MCF 10A (cell line): ENCODE data around the gene PITPNM2. TPM values are rescaled to one million over a fixed set of nuclear protein-coding genes. Genes with fewer than 3 reads are reported as not detected.

Experiments
- BruUV-seq: library from RNA; stranded (reverse); fragments of 400-500 nt; replicated peaks from 2 replicates; lab custom pipeline; 2021; lab: Mats Ljungman, UMichigan
- CTCF ChIA-PET: fragments of 300-600 bp; sonication (Branson Sonifier 250); formaldehyde crosslinking; extraction: SDS; loops from one replicate; lab custom pipeline; 2021; ENCODE audit warnings: antibody characterized with exemption, inconsistent platforms; lab: Yijun Ruan, JAX
- POLR2A ChIA-PET: fragments of 300-600, 350-650 bp; sonication (Branson Sonifier 250); formaldehyde crosslinking; extraction: SDS; loops from one replicate; lab custom pipeline; 2020; ENCODE audit warnings: antibody characterized with exemption, inconsistent platforms; lab: Yijun Ruan, JAX
- DNase-seq: peaks from one replicate; pipeline ENCODE4 v3.0.0-alpha.2; 2018; ENCODE audit not compliant: unreplicated experiment
- H3K27ac Mint-ChIP-seq: one replicate; pipeline ENCODE4 v1.8.0; 2022; ENCODE audit warnings: mild to moderate bottlenecking, low read depth, mixed read lengths; ENCODE audit not compliant: unreplicated experiment
- H3K27me3 Mint-ChIP-seq: one replicate; pipeline ENCODE4 v1.8.0; 2022; ENCODE audit warnings: mixed read lengths; ENCODE audit not compliant: insufficient read depth, unreplicated experiment
- H3K36me3 Mint-ChIP-seq: one replicate; pipeline ENCODE4 v1.8.0; 2022; ENCODE audit warnings: mild to moderate bottlenecking, moderate library complexity, mixed read lengths; ENCODE audit not compliant: insufficient read depth, unreplicated experiment
- H3K4me1 Mint-ChIP-seq: one replicate; pipeline ENCODE4 v1.8.0; 2022; ENCODE audit warnings: mixed read lengths; ENCODE audit not compliant: insufficient read depth, unreplicated experiment
- H3K4me3 Mint-ChIP-seq: one replicate; pipeline ENCODE4 v1.8.0; 2022; ENCODE audit warnings: mild to moderate bottlenecking, moderate library complexity, mixed read lengths; ENCODE audit not compliant: unreplicated experiment
- H3K9me3 Mint-ChIP-seq: one replicate; pipeline ENCODE4 v1.8.0; 2022; ENCODE audit warnings: mixed read lengths; ENCODE audit not compliant: unreplicated experiment
- intact Hi-C: fragments of 100-400 bp; cut with micrococcal nuclease; formaldehyde crosslinking; loops from 2 replicates; pipeline ENCODE4 v1.14.1; 2022
- total RNA-seq: library from RNA; stranded (reverse); gene quantifications from 2 replicates; pipeline ENCODE4 v1.2.3, GENCODE V29; 2022
- TF ChIP-seq, protein P1 (sequence below): fragments of 200-600 bp; IDR thresholded peaks from one replicate; pipeline ENCODE4 v1.8.0; 2022; ENCODE audit warnings: antibody characterized with exemption, mild to moderate bottlenecking; ENCODE audit not compliant: unreplicated experiment

The PITPNM2 gene
- total RNA-seq, 1 experiment from 2014 or later, result 7.2 TPM

GRCh38 chr12:123142518-123142840 is 8.4 kb downstream of the PITPNM2 start:
- TF ChIP-seq, protein P1, sequence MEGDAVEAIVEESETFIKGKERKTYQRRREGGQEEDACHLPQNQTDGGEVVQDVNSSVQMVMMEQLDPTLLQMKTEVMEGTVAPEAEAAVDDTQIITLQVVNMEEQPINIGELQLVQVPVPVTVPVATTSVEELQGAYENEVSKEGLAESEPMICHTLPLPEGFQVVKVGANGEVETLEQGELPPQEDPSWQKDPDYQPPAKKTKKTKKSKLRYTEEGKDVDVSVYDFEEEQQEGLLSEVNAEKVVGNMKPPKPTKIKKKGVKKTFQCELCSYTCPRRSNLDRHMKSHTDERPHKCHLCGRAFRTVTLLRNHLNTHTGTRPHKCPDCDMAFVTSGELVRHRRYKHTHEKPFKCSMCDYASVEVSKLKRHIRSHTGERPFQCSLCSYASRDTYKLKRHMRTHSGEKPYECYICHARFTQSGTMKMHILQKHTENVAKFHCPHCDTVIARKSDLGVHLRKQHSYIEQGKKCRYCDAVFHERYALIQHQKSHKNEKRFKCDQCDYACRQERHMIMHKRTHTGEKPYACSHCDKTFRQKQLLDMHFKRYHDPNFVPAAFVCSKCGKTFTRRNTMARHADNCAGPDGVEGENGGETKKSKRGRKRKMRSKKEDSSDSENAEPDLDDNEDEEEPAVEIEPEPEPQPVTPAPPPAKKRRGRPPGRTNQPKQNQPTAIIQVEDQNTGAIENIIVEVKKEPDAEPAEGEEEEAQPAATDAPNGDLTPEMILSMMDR, result no peak
- Mint-ChIP-seq H3K27ac (no peak overlapping the region), H3K9me3 (no peaks in the 10 kb centered on the region), H3K4me3 (no peak overlapping the region), H3K4me1 (peaks cover 21% of the 10 kb centered on the region), H3K27me3 (no peaks in the 10 kb centered on the region), H3K36me3 (peaks cover 7% of the 10 kb centered on the region)
- ChIA-PET POLR2A (interaction anchor here (0.6 to 1.1 kb wide), 3 partner anchors 11 to 91 kb away, joined by 3 to 5 read pairs (median 3); partner anchors contain the start of gene MTRFR), CTCF (no interaction called here)
- intact Hi-C loops, result loop anchor here (5.0 kb wide), 1 partner anchor 55 kb away; no protein-coding TSS in a partner anchor
- no TSS peak for BruUV-seq
- DNase-seq, result no peak

- peaks cover 9% of the 10 kb centered on the region for H3K36me3 Mint-ChIP-seq
- H3K4me3 Mint-ChIP-seq, result peak overlapping the region; percentile 46
- peak; percentile 76 for DNase-seq
- no TSS peak for BruUV-seq
- intact Hi-C loops, result loop anchor here (5.0 kb wide), 1 partner anchor 55 kb away; no protein-coding TSS in a partner anchor
- ChIA-PET POLR2A (interaction anchor here (0.7 to 1.1 kb wide), 3 partner anchors 11 to 855 kb away, joined by 3 to 5 read pairs (median 4); partner anchors contain the start of gene MTRFR), CTCF (interaction anchor here (0.5 kb wide), 1 partner anchor 122 kb away, joined by 3 read pairs; no protein-coding TSS in a partner anchor)
- peaks cover 21% of the 10 kb centered on the region for H3K4me1 Mint-ChIP-seq
- H3K27me3 Mint-ChIP-seq, result no peaks in the 10 kb centered on the region
- H3K27ac Mint-ChIP-seq, result no peak overlapping the region
- TF ChIP-seq, protein P1, result no peak
- H3K9me3 Mint-ChIP-seq, result no peaks in the 10 kb centered on the region
Measured at GRCh38 chr12:123141615-123142517, 9.0 kb downstream of the PITPNM2 start.

DNA sequence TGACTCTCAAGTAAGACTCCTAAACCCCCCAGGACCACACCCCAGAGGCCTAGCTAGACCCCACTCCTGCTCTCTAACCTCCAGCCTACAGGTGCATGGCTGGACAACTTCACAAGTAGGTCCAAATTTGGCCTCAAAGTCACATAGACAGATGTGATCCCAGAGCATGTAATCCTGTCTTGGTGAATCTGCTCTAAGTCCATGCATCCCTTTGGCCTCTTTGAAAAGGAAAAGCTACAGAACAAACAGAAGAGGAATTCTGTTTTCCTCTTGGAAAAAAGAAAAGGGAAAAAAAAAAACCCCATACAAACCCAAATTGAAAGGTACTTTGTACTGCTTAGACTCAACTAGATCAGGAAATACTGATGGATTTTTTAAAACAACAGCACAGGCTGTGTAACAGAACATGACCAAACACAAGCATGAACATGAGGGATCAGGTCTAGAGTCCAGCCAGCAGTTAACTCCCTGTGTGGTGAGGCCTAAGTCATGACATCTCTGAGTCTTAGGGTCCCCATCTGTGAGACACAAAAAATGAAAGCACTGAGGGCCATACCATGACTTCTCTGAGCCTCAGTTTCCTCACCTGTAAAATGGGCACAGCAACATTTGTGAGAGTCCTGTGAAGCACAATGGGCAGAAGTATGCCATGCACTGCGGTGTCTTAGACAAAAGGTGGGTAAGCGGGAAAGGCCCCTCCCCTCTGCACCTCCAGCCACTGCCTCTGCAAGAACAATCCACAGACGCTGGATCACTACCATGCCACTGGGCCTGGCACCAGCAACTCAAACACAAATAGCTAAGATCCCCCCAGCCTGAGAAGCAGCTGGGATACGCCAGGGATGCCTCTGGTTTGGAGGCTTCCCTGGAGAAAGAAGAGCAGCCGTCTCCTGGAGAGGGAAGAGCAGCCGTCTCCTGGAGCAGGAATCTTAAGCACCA is 9.9 kb downstream of the PITPNM2 start:
- no peak for DNase-seq
- ChIA-PET POLR2A (interaction anchor here (0.7 kb wide), 1 partner anchor 856 kb away, joined by 4 read pairs; no protein-coding TSS in a partner anchor), CTCF (interaction anchor here (0.5 kb wide), 1 partner anchor 121 kb away, joined by 3 read pairs; no protein-coding TSS in a partner anchor)
- peaks cover 21% of the 10 kb centered on the region for H3K4me1 Mint-ChIP-seq
- intact Hi-C loops, result loop anchor here (5.0 kb wide), 1 partner anchor 54 kb away; no protein-coding TSS in a partner anchor
- H3K27me3 Mint-ChIP-seq, result no peaks in the 10 kb centered on the region
- no peak overlapping the region for H3K27ac Mint-ChIP-seq
- no TSS peak for BruUV-seq
- no peaks in the 10 kb centered on the region for H3K9me3 Mint-ChIP-seq
- peaks cover 9% of the 10 kb centered on the region for H3K36me3 Mint-ChIP-seq
- H3K4me3 Mint-ChIP-seq, result no peak overlapping the region
- TF ChIP-seq, protein P1, result no peak
